Effector memory CD8-positive, alpha-beta T cell (primary cell): ENCODE measurements around the gene TFDP1.
A peak's percentile ranks its signal among the peaks of the same experiment; 100 is the strongest.

ENCODE experiments used
- ATAC-seq: fragments of 150-1000 bp; cut with Tn5 transposase; replicated peaks from 2 replicates; pipeline ENCODE4 v1.10.0; 2021; ENCODE audit warnings: mild to moderate bottlenecking, moderate library complexity
- DNase-seq, 3 experiments: peaks; one replicate each; pipeline ENCODE4 v3.0.0; 2021
- H3K27ac Mint-ChIP-seq, 2 donors: one replicate each; pipeline ENCODE4 v1.8.0; 2022; ENCODE audit warnings: mild to moderate bottlenecking in 2 of 2, mixed read lengths in 2 of 2, moderate library complexity in 2 of 2
- H3K27me3 Mint-ChIP-seq, 2 donors: one replicate each; pipeline ENCODE4 v1.8.0; 2022; ENCODE audit warnings: mixed read lengths in 2 of 2
- H3K36me3 Mint-ChIP-seq: one replicate; pipeline ENCODE4 v1.8.0; 2022; ENCODE audit warnings: mild to moderate bottlenecking, moderate library complexity, mixed read lengths; ENCODE audit not compliant: insufficient read depth
- H3K4me1 Mint-ChIP-seq, 2 donors: one replicate each; pipeline ENCODE4 v1.8.0; 2022; ENCODE audit warnings: low read depth in 2 of 2, mixed read lengths in 2 of 2
- H3K4me3 Mint-ChIP-seq, 2 donors: one replicate each; pipeline ENCODE4 v1.8.0; 2022; ENCODE audit warnings: mild to moderate bottlenecking in 2 of 2, mixed read lengths in 2 of 2, moderate library complexity in 2 of 2
- H3K9me3 Mint-ChIP-seq, 2 donors: one replicate each; pipeline ENCODE4 v1.8.0; 2022; ENCODE audit warnings: mixed read lengths in 2 of 2

The TFDP1 gene

GRCh38 chr13:113565526-113566226 lies 18.9 kb upstream of the TFDP1 start:
- no peak overlapping the region for H3K4me3 Mint-ChIP-seq
- no peaks in the 10 kb centered on the region for H3K9me3 Mint-ChIP-seq
- ATAC-seq (no peak), DNase-seq (no peak)
- H3K27me3 Mint-ChIP-seq, result peaks cover 50 to 51% of the 10 kb centered on the region in 2 donors
- H3K36me3 Mint-ChIP-seq, result no peaks in the 10 kb centered on the region
- no peak overlapping the region for H3K27ac Mint-ChIP-seq
- peaks cover 0 to 3% of the 10 kb centered on the region in 2 donors for H3K4me1 Mint-ChIP-seq

GRCh38 chr13:113566227-113566561 lies 18.4 kb upstream of the TFDP1 start:
- Mint-ChIP-seq H3K36me3 (no peaks in the 10 kb centered on the region), H3K4me3 (no peak overlapping the region), H3K4me1 (peaks cover 0 to 3% of the 10 kb centered on the region in 2 donors), H3K9me3 (no peaks in the 10 kb centered on the region), H3K27me3 (peaks cover 52 to 54% of the 10 kb centered on the region in 2 donors), H3K27ac (no peak overlapping the region)
- DNase-seq (no peak), ATAC-seq (no peak)

- no peak for ATAC-seq
- Mint-ChIP-seq H3K27me3 (peaks cover 52 to 54% of the 10 kb centered on the region in 2 donors), H3K36me3 (no peaks in the 10 kb centered on the region), H3K4me1 (no peaks in the 10 kb centered on the region), H3K27ac (no peak overlapping the region), H3K9me3 (no peaks in the 10 kb centered on the region), H3K4me3 (no peak overlapping the region)
- DNase-seq, result no peak
Observed at GRCh38 chr13:113567681-113568080, 16.9 kb upstream of the TFDP1 start.

- no peaks in the 10 kb centered on the region for H3K4me1 Mint-ChIP-seq
- no peak for DNase-seq
- H3K27ac Mint-ChIP-seq, result no peak overlapping the region
- no peaks in the 10 kb centered on the region for H3K36me3 Mint-ChIP-seq
- ATAC-seq, result no peak
- peaks cover 0 to 2% of the 10 kb centered on the region in 2 donors for H3K9me3 Mint-ChIP-seq
- H3K4me3 Mint-ChIP-seq, result no peak overlapping the region
- H3K27me3 Mint-ChIP-seq, result peaks cover 25 to 38% of the 10 kb centered on the region in 2 donors
Observed at GRCh38 chr13:113573065-113573464, 11.5 kb upstream of the TFDP1 start.

GRCh38 chr13:113576597-113576996 lies 8.0 kb upstream of the TFDP1 start:
- H3K9me3 Mint-ChIP-seq, result peaks cover 0 to 2% of the 10 kb centered on the region in 2 donors
- no peak overlapping the region for H3K27ac Mint-ChIP-seq
- H3K27me3 Mint-ChIP-seq, result peaks cover 6 to 13% of the 10 kb centered on the region in 2 donors
- no peaks in the 10 kb centered on the region for H3K4me1 Mint-ChIP-seq
- no peaks in the 10 kb centered on the region for H3K36me3 Mint-ChIP-seq
- no peak for ATAC-seq
- DNase-seq, result no peak
- H3K4me3 Mint-ChIP-seq, result no peak overlapping the region

- H3K9me3 Mint-ChIP-seq, result peaks cover 0 to 2% of the 10 kb centered on the region in 2 donors
Observed at GRCh38 chr13:113577881-113578435, 6.6 kb upstream of the TFDP1 start.

GRCh38 chr13:113579686-113580085 lies 4.9 kb upstream of the TFDP1 start:
- no peak for DNase-seq
- Mint-ChIP-seq H3K36me3 (peaks cover 4% of the 10 kb centered on the region), H3K4me3 (no peak overlapping the region), H3K4me1 (peaks cover 3 to 4% of the 10 kb centered on the region in 2 donors), H3K27me3 (peaks cover 6 to 7% of the 10 kb centered on the region in 2 donors), H3K9me3 (peaks cover 0 to 2% of the 10 kb centered on the region in 2 donors), H3K27ac (no peak overlapping the region)
- no peak for ATAC-seq

More at GRCh38 chr13:113577881-113578435, 6.6 kb upstream of the TFDP1 start:
- no peak for ATAC-seq
- DNase-seq, result no peak
- Mint-ChIP-seq H3K4me3 (no peak overlapping the region), H3K27ac (no peak overlapping the region), H3K36me3 (peaks cover 4% of the 10 kb centered on the region), H3K4me1 (no peaks in the 10 kb centered on the region), H3K27me3 (peaks cover 6 to 13% of the 10 kb centered on the region in 2 donors)

GRCh38 chr13:113581871-113582270 lies 2.7 kb upstream of the TFDP1 start:
- peaks cover 15 to 18% of the 10 kb centered on the region in 2 donors for H3K4me1 Mint-ChIP-seq
- DNase-seq, result no peak
- no peak overlapping the region for H3K4me3 Mint-ChIP-seq
- no peak overlapping the region for H3K27ac Mint-ChIP-seq
- H3K27me3 Mint-ChIP-seq, result peaks cover 6 to 7% of the 10 kb centered on the region in 2 donors
- peaks cover 17% of the 10 kb centered on the region for H3K36me3 Mint-ChIP-seq
- H3K9me3 Mint-ChIP-seq, result no peaks in the 10 kb centered on the region
- ATAC-seq, result no peak

- no peak for ATAC-seq
- H3K4me1 Mint-ChIP-seq, result peaks cover 18 to 23% of the 10 kb centered on the region in 2 donors
- peak overlapping the region; percentile 10 to 59 for H3K4me3 Mint-ChIP-seq
- H3K27me3 Mint-ChIP-seq, result peaks cover 0 to 5% of the 10 kb centered on the region in 2 donors
- no peak for DNase-seq
- peaks cover 19% of the 10 kb centered on the region for H3K36me3 Mint-ChIP-seq
- no peak overlapping the region for H3K27ac Mint-ChIP-seq
- H3K9me3 Mint-ChIP-seq, result no peaks in the 10 kb centered on the region
Observed at GRCh38 chr13:113582841-113583631, 1.5 kb upstream of the TFDP1 start.

- Mint-ChIP-seq H3K4me1 (peaks cover 29 to 36% of the 10 kb centered on the region in 2 donors), H3K4me3 (peak overlapping the region; percentile 90 to 98), H3K27ac (peak overlapping the region in 1 of 2 donors; percentile 79), H3K36me3 (peaks cover 24% of the 10 kb centered on the region), H3K9me3 (no peaks in the 10 kb centered on the region), H3K27me3 (no peaks in the 10 kb centered on the region)
- ATAC-seq, result peak; percentile 20
- no peak for DNase-seq
Observed at GRCh38 chr13:113584870-113585671, 518 bp downstream of the TFDP1 start.

- H3K27me3 Mint-ChIP-seq, result no peaks in the 10 kb centered on the region
- ATAC-seq, result no peak
- H3K4me3 Mint-ChIP-seq, result peak overlapping the region; percentile 90 to 98
- H3K9me3 Mint-ChIP-seq, result no peaks in the 10 kb centered on the region
- H3K36me3 Mint-ChIP-seq, result peaks cover 27% of the 10 kb centered on the region
- peak overlapping the region in 1 of 2 donors; percentile 79 for H3K27ac Mint-ChIP-seq
- H3K4me1 Mint-ChIP-seq, result peaks cover 29 to 36% of the 10 kb centered on the region in 2 donors
- no peak for DNase-seq
Observed at GRCh38 chr13:113585896-113586295, 1.3 kb downstream of the TFDP1 start.

- no peak for DNase-seq
- Mint-ChIP-seq H3K4me1 (peaks cover 29 to 42% of the 10 kb centered on the region in 2 donors), H3K27ac (peak overlapping the region in 1 of 2 donors; percentile 13), H3K9me3 (no peaks in the 10 kb centered on the region), H3K27me3 (no peaks in the 10 kb centered on the region), H3K4me3 (peak overlapping the region; percentile 90 to 98), H3K36me3 (peaks cover 34% of the 10 kb centered on the region)
- ATAC-seq, result peak; percentile 11
Observed at GRCh38 chr13:113586661-113587479, 2.3 kb downstream of the TFDP1 start.
